ENCODE data around the gene MAP3K10. TPM values are rescaled to one million over a fixed set of nuclear protein-coding genes. Genes with fewer than 3 reads are reported as not detected.

MAP3K10 gene
- total RNA-seq, 2 experiments from 2014 or later = 10.9 to 11.0 TPM

DNA sequence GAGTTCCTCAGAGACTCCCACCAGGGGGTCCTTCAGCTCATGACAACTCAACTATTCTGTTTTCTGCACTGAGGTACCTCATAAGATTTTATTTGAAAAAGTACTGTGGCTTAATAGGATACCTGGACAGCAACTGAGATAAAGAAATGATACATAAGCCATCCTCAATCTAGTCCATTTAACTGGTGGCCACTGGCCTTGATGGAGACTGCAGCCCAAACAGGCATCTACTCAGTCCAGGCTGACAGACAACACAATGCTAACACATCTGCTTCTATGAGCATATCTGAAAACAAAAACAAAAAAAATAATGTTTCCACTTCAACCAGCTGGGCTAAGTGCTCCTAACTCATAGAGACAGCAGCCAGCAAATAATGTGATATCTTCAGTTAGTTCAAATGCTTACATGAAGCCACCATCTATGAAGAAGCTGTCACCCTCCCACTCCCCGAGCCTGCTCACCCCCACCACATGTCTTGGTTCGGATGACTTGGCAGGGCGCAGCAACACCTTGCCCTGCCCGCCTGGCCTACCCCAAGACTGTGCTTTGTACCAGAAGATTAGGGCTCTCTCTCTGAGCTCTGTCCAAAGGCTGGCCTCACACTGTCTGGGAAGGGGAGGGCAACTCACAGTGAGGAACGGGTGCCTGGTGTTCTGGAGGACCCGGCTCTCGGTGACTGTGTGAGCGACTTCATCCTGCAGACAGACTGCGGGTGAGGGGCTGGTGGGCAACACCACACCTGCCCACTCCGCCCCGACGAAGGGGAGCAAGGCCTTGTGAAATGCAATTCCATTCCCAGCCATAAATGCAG, 48.4 kb downstream of the MAP3K10 start:
- H3K36me3 Mint-ChIP-seq = peaks cover 23% of the 10 kb centered on the region

GRCh38 chr19:40240332-40240731, 49.1 kb downstream of the MAP3K10 start:
- no peak overlapping the region for H3K4me3 Mint-ChIP-seq
- no peaks in the 10 kb centered on the region for H3K4me1 Mint-ChIP-seq (ENCODE audit: low read depth)
- H3K27ac Mint-ChIP-seq = no peak overlapping the region
- intact Hi-C loops (cut with micrococcal nuclease) = no loop called here
- CTCF ChIA-PET = no interaction called here
- no peaks in the 10 kb centered on the region for H3K27me3 Mint-ChIP-seq
- POLR2A ChIA-PET = no interaction called here
- no peaks in the 10 kb centered on the region for H3K9me3 Mint-ChIP-seq
- DNase-seq = no peak
- H3K36me3 Mint-ChIP-seq = peaks cover 20% of the 10 kb centered on the region

More for the DNA sequence above, 48.4 kb downstream of the MAP3K10 start:
- Mint-ChIP-seq H3K4me1 (ENCODE audit: low read depth) (no peaks in the 10 kb centered on the region), H3K27me3 (no peaks in the 10 kb centered on the region), H3K4me3 (no peak overlapping the region), H3K27ac (no peak overlapping the region), H3K9me3 (no peaks in the 10 kb centered on the region)
- DNase-seq = no peak
- ChIA-PET CTCF (no interaction called here), POLR2A (no interaction called here)
- intact Hi-C loops (cut with micrococcal nuclease) = no loop called here

- peaks cover under 1% of the 10 kb centered on the region for H3K4me1 Mint-ChIP-seq (ENCODE audit: low read depth)
- peaks cover 20% of the 10 kb centered on the region for H3K36me3 Mint-ChIP-seq
- CTCF ChIA-PET = no interaction called here
- intact Hi-C loops (cut with micrococcal nuclease) = no loop called here
- no peaks in the 10 kb centered on the region for H3K9me3 Mint-ChIP-seq
- no peak overlapping the region for H3K27ac Mint-ChIP-seq
- H3K4me3 Mint-ChIP-seq = no peak overlapping the region
- H3K27me3 Mint-ChIP-seq = no peaks in the 10 kb centered on the region
- POLR2A ChIA-PET = no interaction called here
- no peak for DNase-seq
Measured at GRCh38 chr19:40241125-40241808, 50.0 kb downstream of the MAP3K10 start.

DNA sequence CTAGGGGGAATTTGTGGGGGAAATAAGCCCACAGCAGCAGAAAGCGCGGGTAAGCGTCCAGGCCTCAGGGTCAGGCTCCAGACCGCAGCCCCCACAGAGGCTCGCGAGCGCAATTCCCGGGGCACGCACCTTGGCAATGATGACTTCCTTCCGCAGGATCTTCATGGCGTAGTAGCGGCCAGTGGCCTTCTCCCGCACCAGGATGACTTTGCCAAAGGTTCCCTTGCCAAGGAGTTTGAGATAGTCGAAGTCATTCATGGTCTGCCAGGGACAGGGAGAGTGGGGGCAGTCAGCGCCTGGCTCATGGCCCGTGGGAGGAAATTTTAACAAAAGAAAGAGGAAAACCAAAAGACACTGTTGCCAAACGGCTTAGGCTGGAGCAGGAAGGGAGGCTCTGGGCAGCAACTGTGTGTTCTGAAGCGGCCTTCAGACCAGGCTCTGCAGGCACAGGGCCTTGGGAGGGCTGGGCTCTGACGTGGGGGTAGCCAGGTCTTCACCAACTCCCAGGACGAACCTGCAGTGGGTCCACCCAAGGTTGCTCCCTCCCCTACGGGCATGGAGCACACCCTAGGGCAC, 50.7 kb downstream of the MAP3K10 start:
- H3K36me3 Mint-ChIP-seq = peaks cover 19% of the 10 kb centered on the region
- peaks cover 3% of the 10 kb centered on the region for H3K4me1 Mint-ChIP-seq (ENCODE audit: low read depth)
- ChIA-PET POLR2A (no interaction called here), CTCF (no interaction called here)
- H3K27ac Mint-ChIP-seq = no peak overlapping the region
- H3K4me3 Mint-ChIP-seq = no peak overlapping the region
- no peak for DNase-seq
- no peaks in the 10 kb centered on the region for H3K27me3 Mint-ChIP-seq
- H3K9me3 Mint-ChIP-seq = no peaks in the 10 kb centered on the region
- intact Hi-C loops (cut with micrococcal nuclease) = no loop called here

- no peaks in the 10 kb centered on the region for H3K9me3 Mint-ChIP-seq
- ChIA-PET POLR2A (no interaction called here), CTCF (no interaction called here)
- peaks cover 3% of the 10 kb centered on the region for H3K4me1 Mint-ChIP-seq (ENCODE audit: low read depth)
- no peaks in the 10 kb centered on the region for H3K27me3 Mint-ChIP-seq
- no peak overlapping the region for H3K27ac Mint-ChIP-seq
- H3K4me3 Mint-ChIP-seq = no peak overlapping the region
- H3K36me3 Mint-ChIP-seq = peaks cover 16% of the 10 kb centered on the region
- intact Hi-C loops (cut with micrococcal nuclease) = no loop called here
- no peak for DNase-seq
Measured at GRCh38 chr19:40242480-40242879, 51.3 kb downstream of the MAP3K10 start.

- Mint-ChIP-seq H3K27me3 (no peaks in the 10 kb centered on the region), H3K27ac (no peak overlapping the region), H3K36me3 (peaks cover 14% of the 10 kb centered on the region), H3K4me3 (no peak overlapping the region), H3K4me1 (ENCODE audit: low read depth) (peaks cover 3% of the 10 kb centered on the region), H3K9me3 (no peaks in the 10 kb centered on the region)
- intact Hi-C loops (cut with micrococcal nuclease) = no loop called here
- ChIA-PET CTCF (no interaction called here), POLR2A (no interaction called here)
- no peak for DNase-seq
Measured at GRCh38 chr19:40243181-40243580, 52.0 kb downstream of the MAP3K10 start.

- DNase-seq = no peak
- CTCF ChIA-PET = no interaction called here
- Mint-ChIP-seq H3K27ac (no peak overlapping the region), H3K36me3 (peaks cover 11% of the 10 kb centered on the region), H3K27me3 (no peaks in the 10 kb centered on the region), H3K9me3 (no peaks in the 10 kb centered on the region), H3K4me1 (ENCODE audit: low read depth) (peaks cover 3% of the 10 kb centered on the region), H3K4me3 (no peak overlapping the region)
- intact Hi-C loops (cut with micrococcal nuclease) = no loop called here
- POLR2A ChIA-PET = no interaction called here
Measured at GRCh38 chr19:40244579-40245317, 53.5 kb downstream of the MAP3K10 start.

DNA sequence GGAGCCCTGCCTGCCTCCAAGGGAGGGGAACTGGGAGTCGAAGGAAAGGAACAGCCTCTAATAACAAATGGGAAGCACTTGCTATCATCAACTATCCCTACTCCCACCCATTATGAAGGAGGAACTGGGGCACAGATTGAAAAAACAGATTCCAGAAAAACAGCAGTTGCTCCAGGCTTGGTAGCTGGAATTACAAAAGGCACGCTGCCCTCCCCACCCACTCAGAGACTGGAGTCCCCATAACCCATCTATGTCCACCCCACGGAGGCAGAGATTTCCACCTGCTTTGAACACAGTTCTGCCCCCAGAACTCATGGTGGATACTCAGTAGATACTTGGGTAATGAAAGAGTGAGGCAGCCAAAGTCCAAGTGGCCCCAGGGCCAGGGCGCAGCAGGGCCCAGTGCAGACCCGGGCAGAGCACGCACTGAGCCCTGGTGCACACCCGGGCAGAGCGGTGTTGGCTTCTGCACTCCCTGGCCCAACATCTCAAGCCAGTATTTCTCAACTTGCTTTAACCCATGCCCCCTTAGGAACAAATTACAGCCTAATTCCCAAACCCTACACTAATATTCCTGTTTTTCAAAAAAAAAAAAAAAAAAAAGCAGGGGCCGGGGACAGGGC, 54.4 kb downstream of the MAP3K10 start:
- POLR2A ChIA-PET = no interaction called here

DNA sequence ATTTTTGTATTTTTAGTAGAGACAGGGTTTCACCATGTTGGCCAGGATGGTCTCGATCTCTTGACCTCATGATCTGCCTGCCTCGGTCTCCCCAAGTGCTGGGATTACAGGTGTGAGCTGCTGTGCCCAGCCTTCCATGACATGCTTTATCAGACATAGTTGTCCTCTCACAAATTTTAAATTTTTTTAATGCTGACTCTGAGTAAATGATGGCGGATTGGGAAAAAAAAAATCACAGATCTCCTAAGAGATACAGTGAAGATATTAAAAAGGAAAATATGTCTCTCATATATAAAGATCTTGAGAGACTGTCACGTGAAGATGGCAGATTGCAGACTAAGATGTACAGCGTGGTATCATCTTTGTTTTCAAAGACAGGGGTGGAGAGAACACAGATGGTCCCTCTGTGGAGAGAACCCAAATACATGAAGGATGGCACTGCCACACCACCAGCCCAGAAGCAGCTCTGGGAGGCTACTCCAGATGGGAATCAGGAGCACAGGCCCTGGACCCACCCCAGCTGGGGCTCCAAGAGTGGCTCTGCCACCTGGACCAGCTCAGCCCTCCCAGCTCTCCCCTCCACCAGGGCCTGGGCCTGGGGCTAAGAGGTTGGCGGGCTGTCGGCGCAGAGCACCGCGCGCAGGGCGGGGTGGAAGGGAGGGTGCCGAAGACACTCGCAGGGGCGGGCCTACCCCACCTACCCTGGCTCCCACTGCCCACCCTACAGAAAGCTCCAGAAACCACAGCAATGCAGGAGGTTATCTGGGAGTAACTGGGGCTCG, 55.3 kb downstream of the MAP3K10 start:
- no peaks in the 10 kb centered on the region for H3K9me3 Mint-ChIP-seq
- no peaks in the 10 kb centered on the region for H3K27me3 Mint-ChIP-seq
- ChIA-PET CTCF (interaction anchor here (0.7 kb wide), 1 partner anchor 10 kb away, joined by 3 read pairs; no protein-coding TSS in a partner anchor), POLR2A (no interaction called here)
- intact Hi-C loops (cut with micrococcal nuclease) = no loop called here
- no peak for DNase-seq
- H3K27ac Mint-ChIP-seq = no peak overlapping the region
- peaks cover 3% of the 10 kb centered on the region for H3K4me1 Mint-ChIP-seq (ENCODE audit: low read depth)
- H3K4me3 Mint-ChIP-seq = no peak overlapping the region
- peaks cover 5% of the 10 kb centered on the region for H3K36me3 Mint-ChIP-seq

More for the DNA sequence above, 54.4 kb downstream of the MAP3K10 start:
- Mint-ChIP-seq H3K4me3 (no peak overlapping the region), H3K27me3 (no peaks in the 10 kb centered on the region), H3K9me3 (no peaks in the 10 kb centered on the region), H3K4me1 (ENCODE audit: low read depth) (peaks cover 3% of the 10 kb centered on the region), H3K36me3 (peaks cover 8% of the 10 kb centered on the region), H3K27ac (no peak overlapping the region)
- CTCF ChIA-PET = interaction anchor here (0.7 kb wide), 1 partner anchor 9 kb away, joined by 3 read pairs; no protein-coding TSS in a partner anchor
- intact Hi-C loops (cut with micrococcal nuclease) = no loop called here
- no peak for DNase-seq

GRCh38 chr19:40247178-40247577, 56.0 kb downstream of the MAP3K10 start:
- no peak overlapping the region for H3K27ac Mint-ChIP-seq
- intact Hi-C loops (cut with micrococcal nuclease) = no loop called here

GRCh38 chr19:40247735-40248262, 56.6 kb downstream of the MAP3K10 start:
- Mint-ChIP-seq H3K9me3 (no peaks in the 10 kb centered on the region), H3K4me3 (no peak overlapping the region), H3K4me1 (ENCODE audit: low read depth) (peaks cover 5% of the 10 kb centered on the region), H3K36me3 (peaks cover 4% of the 10 kb centered on the region), H3K27me3 (no peaks in the 10 kb centered on the region), H3K27ac (no peak overlapping the region)
- no peak for DNase-seq
- intact Hi-C loops (cut with micrococcal nuclease) = no loop called here
- POLR2A ChIA-PET = no interaction called here
- CTCF ChIA-PET = interaction anchor here (1.1 kb wide), 1 partner anchor 109 kb away, joined by 3 read pairs; no protein-coding TSS in a partner anchor

More at GRCh38 chr19:40247178-40247577, 56.0 kb downstream of the MAP3K10 start:
- no peaks in the 10 kb centered on the region for H3K9me3 Mint-ChIP-seq
- H3K4me3 Mint-ChIP-seq = no peak overlapping the region
- H3K4me1 Mint-ChIP-seq (ENCODE audit: low read depth) = peaks cover 3% of the 10 kb centered on the region
- ChIA-PET CTCF (no interaction called here), POLR2A (no interaction called here)
- H3K36me3 Mint-ChIP-seq = no peaks in the 10 kb centered on the region
- DNase-seq = no peak
- H3K27me3 Mint-ChIP-seq = no peaks in the 10 kb centered on the region
